Activated CD4-positive, alpha-beta T cell treated with anti-CD3 and anti-CD28 coated beads for 48 hours (primary cell): ENCODE data around the gene EIF2B2.
"Not testable (repeated sequence)": the region's sequence is repeated elsewhere in the genome, so short reads cannot be mapped to it uniquely, and the experiment has no call there.

Experiments used
- DNase-seq: peaks from one replicate; pipeline ENCODE4 v3.0.0-alpha.2; 2020

The EIF2B2 gene

GRCh38 chr14:74995781-74996180, 6.9 kb upstream of the EIF2B2 start:
- DNase-seq = not testable (repeated sequence)

- DNase-seq = no peak
Measured at GRCh38 chr14:75001261-75001660, 1.5 kb upstream of the EIF2B2 start.

DNA sequence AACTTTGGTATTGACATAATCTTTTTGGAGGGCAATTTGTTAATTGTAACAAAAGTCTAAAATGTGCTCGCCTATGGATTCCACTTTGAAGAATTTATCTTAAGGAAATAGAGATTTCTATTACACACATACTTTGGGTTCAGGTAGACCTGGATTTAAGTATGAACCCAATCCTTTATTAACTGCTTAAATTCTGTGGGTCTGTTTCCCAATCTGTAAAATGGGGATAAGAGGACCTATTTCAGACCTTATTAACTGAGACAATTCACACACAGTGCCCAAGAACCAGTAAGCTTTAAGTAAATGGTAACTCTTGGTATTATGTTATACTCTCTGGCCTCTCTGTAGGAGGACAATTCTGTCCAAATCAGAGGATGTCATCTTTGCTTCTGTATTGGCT, 822 bp upstream of the EIF2B2 start:
- DNase-seq = no peak

GRCh38 chr14:75003250-75004027, 718 bp downstream of the EIF2B2 start:
- DNase-seq = no peak

DNA sequence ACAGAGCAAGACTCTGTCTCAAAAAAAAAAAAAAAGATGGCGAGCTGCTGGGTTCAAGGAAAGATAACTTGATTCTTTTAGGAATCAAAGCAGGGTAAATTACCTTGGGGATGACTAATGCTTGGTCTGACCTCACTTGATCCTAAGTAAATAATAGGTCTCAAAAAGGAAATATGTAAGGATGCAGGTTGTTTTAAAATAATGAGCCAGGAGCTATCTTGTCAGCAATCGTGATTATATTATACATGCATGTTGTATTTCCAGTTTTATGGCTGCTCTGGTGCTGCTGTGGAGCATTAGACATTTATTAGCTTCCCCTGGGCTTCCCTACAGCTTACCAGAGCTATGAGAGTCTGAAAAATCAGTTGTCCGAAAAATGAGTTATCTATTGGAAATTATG, 2.6 kb downstream of the EIF2B2 start:
- no peak for DNase-seq

- DNase-seq = no peak
Measured at GRCh38 chr14:75009176-75009575, 6.5 kb downstream of the EIF2B2 start.

DNA sequence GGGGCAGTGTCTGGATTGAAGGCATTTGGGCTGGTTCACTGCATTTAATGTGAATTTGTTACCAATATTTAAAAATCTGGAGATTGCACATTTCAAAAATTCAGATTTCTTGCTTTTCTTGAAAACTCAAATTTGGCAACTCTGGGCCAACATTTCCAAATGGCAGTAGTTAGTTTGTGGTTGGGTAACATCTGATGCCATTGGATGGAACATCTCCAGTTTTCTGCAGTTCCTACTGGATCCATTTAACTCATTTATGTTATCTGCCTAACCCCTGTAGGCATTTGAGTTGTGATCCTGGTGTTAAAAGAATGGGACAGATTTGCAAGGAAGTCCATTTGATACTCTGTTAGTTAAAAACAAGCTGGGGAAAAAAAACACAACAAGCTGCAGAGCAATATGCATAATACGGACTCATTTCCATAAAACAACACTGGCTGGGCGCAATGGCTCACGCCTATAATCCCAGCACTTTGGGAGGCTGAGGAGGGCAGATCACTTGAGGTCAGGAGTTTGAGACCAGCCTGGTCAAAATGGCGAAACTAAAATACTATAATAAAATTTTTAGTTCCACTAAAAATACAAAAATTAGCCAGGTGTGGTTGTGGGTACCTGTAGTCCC, 7.9 kb downstream of the EIF2B2 start:
- no peak for DNase-seq

GRCh38 chr14:75011356-75011994, 8.8 kb downstream of the EIF2B2 start:
- DNase-seq = peak; percentile 21

- no peak for DNase-seq
Measured at GRCh38 chr14:75013290-75013689, 10.6 kb downstream of the EIF2B2 start.

GRCh38 chr14:75015496-75015895, 12.8 kb downstream of the EIF2B2 start:
- DNase-seq = no peak

GRCh38 chr14:75016815-75017214, 14.1 kb downstream of the EIF2B2 start:
- no peak for DNase-seq

DNA sequence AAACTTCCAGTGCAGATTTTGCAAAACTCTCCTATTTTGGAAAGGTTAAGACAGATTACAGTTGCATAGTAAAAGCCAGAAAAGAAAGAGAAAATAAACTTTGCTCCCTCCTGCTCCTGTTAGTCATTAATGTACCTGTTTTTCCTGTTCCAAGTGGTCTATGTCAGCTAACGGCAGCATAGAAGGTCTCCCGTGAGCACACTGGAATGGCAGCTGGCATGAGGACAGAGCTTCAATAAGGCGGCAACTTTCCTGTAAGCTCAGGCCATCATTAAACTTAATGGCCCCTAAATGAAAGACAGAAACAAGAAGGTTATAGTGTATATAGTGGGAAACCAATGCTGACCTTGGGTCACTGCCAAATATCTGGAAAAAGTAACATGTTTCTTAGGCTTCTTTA, 16.0 kb downstream of the EIF2B2 start:
- DNase-seq = no peak

DNA sequence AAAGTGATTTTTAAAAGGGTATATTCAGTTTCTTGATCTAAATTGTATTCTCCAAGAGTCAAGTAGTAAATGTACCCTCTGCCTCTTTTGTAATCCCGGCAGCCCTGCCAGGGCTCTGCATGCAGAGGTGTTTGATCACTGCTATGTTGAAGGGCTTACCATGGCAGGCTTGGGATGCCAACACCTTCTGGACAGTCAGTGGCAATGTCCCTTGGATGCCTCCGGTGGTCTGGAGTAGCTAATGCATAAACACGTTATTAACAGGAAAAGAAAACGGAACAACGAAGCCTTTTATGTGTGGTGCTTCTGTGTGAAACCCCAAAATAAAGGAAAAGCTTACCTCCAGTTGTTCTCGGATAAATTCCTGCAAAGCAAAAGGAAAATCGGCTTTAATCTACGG, 19.9 kb downstream of the EIF2B2 start:
- peak; percentile 23 for DNase-seq

GRCh38 chr14:75023108-75023507, 20.4 kb downstream of the EIF2B2 start:
- no peak for DNase-seq

DNA sequence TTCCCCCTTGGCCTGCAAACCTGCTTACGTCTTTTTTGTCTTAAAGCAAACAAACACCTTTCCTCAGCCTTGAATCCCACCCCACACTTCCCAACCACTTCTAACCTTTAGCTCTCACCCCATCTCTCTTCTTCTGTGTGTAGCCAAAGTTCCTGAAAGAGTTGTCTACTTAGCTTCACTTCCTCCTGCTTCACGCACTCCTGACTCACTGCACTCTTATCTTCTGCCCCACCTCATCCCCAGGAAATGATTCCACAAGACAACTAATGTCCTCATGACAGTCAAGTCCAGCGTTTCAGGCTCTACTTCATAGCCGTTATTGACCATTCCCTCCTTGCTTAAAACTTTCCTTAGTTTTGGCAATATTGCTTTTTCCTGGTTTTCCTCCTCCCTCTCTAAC, 22.4 kb downstream of the EIF2B2 start:
- no peak for DNase-seq

DNA sequence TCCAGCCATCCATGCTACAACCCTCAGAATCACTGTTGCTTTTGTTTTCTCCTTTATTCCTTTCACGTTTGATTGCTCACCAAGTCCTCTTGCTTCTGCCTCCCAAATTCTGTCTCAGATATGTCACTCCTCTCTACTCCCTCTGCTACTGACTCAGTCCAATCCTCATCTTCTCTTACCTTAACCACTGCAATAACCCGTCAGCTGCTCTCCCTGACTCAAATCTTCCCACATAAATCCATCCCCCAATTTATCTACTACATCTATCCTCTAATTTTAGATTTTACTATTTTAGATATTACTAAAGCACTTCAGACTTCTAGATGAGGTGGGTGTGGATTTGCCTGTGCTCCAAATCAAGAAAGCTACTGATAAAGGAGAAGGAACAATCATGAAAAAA, 23.2 kb downstream of the EIF2B2 start:
- DNase-seq = no peak

- DNase-seq = no peak
Measured at GRCh38 chr14:75030147-75030546, 27.4 kb downstream of the EIF2B2 start.

DNA sequence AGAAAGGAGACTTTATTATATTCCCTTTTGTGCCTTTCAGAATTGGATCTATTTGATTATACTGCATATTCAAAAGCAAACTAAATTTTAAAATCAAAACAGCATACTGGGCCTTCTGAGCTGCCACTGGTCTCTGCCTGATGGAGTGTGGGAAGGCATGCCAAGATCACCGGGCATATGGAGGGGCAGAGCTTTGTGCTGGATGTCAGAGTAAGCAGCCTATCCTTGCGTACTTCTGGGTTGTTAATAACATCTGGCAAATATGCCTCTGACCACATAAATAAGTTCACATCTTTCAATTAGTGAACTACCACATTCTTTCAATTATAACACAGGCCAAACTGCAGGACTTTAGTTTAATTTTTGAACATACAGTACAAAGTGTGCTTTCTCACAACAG, 30.2 kb downstream of the EIF2B2 start:
- DNase-seq = no peak

DNA sequence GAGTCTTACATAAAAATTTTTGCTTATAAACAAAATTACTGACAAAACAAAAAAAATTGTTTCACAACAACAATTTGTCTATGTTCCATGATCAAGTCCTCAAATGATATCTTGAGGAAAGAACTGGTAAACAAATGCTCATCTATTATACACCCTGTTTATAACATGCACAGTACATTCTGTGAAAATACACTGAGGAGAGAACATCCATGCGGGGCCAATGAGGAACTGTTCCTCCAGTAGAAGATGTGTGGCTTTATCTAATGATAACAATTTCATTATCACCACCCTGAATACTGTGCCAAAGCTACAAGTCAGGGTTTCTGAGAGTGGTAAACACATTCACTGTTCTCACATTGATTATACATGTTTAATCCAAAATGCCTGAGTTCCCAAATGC, 37.8 kb downstream of the EIF2B2 start:
- no peak for DNase-seq

GRCh38 chr14:75040959-75041358, 38.2 kb downstream of the EIF2B2 start:
- no peak for DNase-seq

DNA sequence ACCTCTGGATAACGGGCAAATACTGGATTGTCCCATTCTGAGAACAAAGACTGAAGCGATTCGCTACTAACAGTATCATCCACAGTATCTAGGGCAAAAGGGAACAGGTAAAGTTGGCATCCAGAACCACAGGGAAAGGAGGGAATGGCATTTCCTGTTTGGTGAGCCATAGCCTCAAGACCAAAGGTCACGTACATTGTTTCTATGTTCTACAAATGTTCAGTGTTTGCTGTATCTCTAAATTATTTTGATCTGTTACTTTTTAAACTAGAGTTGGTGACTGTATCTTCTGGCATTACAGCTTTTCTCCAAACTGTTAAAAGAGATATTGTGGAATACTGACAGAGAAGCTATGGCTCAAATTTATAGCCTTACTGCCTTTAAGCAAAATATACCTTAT, 38.9 kb downstream of the EIF2B2 start:
- no peak for DNase-seq

DNA sequence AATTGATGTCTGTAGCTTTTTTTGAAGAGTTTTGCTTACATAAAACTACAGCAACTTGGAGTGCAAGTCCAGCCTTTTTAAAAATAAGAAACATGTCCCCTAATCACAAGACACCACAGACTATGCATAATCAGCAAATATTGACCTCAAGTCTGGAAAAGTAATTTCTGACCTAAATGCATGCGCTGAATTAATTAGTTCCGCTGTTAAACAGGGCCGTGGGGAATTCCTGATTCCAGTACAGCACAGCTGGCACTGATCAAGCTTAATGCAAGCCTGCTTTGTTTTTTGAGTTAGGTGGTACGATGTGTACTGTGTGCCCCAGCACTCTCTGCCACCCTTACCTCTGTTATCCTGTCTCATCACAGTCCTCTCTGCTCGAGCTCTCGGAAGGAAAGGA, 39.3 kb downstream of the EIF2B2 start:
- DNase-seq = no peak

GRCh38 chr14:75044322-75044721, 41.6 kb downstream of the EIF2B2 start:
- DNase-seq = no peak

- DNase-seq = no peak
Measured at GRCh38 chr14:75044752-75045151, 42.0 kb downstream of the EIF2B2 start.
